Omental fat pad (tissue), 4 donors: ENCODE data around the gene AFG1L. TPM values are rescaled to one million over a fixed set of nuclear protein-coding genes. Genes with fewer than 3 reads are reported as not detected.

Experiments used
- ATAC-seq: fragments of 150-250 bp; one replicate; pipeline ENCODE4 v1.9.1; 2016; ENCODE audit warnings: mild to moderate bottlenecking, moderate library complexity; ENCODE audit not compliant: low FRiP score
- DNase-seq: peaks from one replicate; pipeline ENCODE4 v3.0.0-alpha.2; 2019; ENCODE audit warnings: low spot score
- total RNA-seq, 4 donors: library from RNA; depleted of rRNA; stranded (reverse); fragments of >200 nt; gene quantifications; one replicate each; pipeline ENCODE4 v1.1.0, GENCODE V29; 2016
- TF ChIP-seq, protein P1 (sequence below), 3 donors: fragments of 450-650 bp; IDR thresholded peaks; one replicate each; pipeline ENCODE4 v1.5.1; 2016 to 2017; ENCODE audit warnings: antibody characterized with exemption in 3 of 3, mild to moderate bottlenecking in 3 of 3, moderate library complexity in 2 of 3

The AFG1L gene
- total RNA-seq, 4 donors from 2014 or later: 1.8 to 4.3 (median 2.6) TPM

DNA sequence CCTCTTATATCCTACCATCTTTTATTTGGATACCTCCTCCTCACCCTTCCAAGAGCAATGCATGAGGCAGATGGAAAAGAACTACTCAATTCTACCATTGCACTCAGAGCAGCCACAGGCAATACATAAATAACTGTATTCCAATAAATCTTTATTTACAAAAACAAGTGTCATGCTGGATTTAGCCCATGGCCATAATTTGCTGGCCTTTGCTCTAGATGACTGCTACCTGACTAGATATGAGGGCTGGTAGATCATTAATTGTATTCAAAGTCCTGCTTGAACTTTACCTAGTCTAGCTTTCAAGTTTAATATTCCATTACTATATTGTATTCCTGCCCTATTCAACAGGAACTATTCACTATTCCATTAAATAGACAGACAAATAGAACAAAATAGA is 37.1 kb downstream of the AFG1L start:
- DNase-seq (no peak), ATAC-seq (no peak)
- TF ChIP-seq, protein P1, sequence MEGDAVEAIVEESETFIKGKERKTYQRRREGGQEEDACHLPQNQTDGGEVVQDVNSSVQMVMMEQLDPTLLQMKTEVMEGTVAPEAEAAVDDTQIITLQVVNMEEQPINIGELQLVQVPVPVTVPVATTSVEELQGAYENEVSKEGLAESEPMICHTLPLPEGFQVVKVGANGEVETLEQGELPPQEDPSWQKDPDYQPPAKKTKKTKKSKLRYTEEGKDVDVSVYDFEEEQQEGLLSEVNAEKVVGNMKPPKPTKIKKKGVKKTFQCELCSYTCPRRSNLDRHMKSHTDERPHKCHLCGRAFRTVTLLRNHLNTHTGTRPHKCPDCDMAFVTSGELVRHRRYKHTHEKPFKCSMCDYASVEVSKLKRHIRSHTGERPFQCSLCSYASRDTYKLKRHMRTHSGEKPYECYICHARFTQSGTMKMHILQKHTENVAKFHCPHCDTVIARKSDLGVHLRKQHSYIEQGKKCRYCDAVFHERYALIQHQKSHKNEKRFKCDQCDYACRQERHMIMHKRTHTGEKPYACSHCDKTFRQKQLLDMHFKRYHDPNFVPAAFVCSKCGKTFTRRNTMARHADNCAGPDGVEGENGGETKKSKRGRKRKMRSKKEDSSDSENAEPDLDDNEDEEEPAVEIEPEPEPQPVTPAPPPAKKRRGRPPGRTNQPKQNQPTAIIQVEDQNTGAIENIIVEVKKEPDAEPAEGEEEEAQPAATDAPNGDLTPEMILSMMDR (IDR thresholded peaks at IDR 0.05): no peak

DNA sequence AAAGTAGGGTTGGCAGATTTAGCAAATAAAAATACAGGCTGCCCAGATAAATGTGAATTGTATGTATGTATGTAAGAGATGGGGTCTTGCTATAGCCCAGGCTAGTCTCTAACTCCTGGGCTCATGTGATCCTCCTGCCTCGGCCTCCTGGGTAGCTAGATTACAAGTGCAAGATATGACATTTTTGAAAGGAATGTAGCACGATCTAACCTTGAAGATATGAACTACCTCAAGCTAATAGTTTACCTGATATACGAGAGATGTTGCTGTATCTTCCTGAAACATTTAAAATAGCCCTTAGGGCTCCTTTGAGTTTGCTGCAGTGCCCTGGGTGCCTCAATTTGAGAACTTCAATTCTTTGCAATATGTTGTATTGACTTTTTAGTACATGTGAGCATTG is 42.1 kb downstream of the AFG1L start:
- TF ChIP-seq, protein P1 (IDR thresholded peaks at IDR 0.05): no peak
- ATAC-seq (no peak), DNase-seq (no peak)

DNA sequence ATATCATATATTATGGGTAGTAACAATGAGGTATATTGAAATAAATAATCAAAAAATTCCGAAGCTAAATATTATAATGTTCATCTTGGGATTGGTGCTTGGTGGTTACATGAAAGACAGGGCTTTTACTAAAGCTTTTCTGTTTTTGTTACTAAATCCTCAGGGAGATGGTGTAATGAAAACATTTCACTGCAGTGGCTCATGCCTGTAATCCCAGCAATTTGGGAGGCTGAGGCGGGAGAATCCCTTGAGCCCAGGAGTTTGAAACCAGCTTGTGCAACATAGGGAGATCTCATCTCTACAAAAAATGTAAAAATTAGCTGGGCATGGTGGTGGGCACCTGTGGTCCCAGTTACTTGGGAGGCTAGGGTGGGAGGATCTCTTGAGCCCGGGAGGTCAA is 42.9 kb downstream of the AFG1L start:
- DNase-seq (no peak), ATAC-seq (no peak)
- TF ChIP-seq, protein P1 (IDR thresholded peaks at IDR 0.05): no peak

DNA sequence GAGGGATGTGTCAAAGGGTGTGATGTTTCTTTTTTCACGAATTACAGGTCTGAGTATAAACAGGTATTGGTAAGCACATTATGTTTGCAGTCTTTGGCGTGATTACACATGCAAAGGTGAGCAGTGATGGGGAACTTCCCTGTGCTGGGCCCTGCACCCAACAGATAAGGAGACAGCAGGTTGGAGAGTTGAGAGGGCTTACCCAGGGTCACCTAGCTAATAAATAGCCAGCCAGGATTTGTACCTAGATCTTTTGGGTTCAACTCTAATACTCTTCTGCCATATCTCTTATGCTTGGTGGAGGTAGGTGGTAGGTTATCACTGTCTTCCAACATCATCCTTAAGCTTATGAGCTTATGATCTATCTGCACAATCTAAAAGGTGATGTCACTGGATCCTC is 46.5 kb downstream of the AFG1L start:
- DNase-seq: no peak
- ATAC-seq: no peak
- TF ChIP-seq, protein P1 (IDR thresholded peaks at IDR 0.05): no peak

DNA sequence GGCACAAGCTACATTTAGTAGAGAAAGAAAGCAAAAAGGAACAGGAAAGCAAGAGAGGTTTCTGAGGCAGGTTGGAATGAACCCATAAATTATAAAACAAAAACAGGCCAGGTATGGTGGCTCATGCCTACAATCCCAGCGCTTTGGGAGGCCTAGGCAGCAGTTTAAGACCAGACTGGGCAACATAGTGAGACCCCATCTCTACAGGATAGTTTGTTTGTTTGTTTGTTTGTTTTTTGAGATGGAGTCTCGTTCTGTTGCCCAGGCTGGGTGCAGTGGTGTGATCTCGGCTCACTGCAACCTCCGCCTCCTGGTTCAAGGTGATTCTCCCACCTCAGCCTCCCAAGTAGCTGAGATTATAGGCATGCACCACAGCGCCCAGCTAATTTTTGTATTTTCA is 49.0 kb downstream of the AFG1L start:
- TF ChIP-seq, protein P1 (IDR thresholded peaks at IDR 0.05): no peak
- DNase-seq (no peak), ATAC-seq (no peak)

DNA sequence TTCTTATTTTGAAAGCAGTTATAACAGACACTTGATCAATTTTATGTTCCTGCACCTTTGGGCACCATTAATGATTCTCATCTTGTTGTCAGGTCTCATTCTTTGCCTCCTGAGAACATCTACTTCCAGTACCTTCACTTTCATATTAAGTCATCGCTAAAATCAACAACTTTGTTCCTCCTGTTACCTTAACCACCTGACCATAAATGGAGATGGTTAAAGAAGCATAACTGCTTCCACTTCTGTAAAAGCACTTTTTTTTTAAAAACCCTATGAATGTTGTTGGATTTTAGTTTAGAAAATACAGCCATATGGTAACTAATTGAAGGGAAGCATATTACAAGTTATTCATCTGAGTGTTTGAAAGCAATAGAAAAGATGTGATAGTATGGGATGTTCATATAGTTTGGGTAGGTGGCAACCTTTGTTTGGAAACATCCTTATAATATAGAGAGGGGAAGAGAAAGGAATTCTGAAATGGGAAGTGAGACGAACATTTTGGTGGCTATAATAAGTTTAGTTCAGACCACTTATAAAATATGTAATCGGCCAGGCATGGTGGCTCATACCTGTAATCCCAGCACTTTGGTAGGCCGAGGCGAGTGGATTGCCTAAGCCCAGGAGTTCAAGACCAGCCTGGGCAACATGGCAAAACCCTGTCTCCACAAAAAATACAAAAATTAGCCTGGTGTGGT is 53.9 kb downstream of the AFG1L start:
- ATAC-seq: no peak
- TF ChIP-seq, protein P1 (IDR thresholded peaks at IDR 0.05): no peak

DNA sequence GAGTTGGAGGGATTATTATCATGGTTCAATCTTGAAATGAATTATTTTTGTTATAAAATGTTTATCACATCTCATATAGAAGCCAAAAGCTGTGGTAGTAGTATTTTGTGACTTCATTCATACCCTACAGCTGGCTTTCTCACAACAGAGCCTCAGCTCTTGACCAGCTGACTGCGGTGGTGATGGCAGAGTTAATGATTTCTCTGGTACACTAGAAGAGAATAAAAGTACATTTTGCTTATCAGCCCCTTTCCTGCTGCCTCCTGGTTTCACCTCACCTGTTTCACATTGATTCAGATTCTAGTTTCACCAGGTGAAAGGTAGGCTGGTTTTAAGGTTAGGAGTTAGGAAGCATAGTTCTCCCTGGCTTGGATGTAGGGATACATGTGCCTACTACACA is 55.7 kb downstream of the AFG1L start:
- TF ChIP-seq, protein P1 (IDR thresholded peaks at IDR 0.05): no peak
- ATAC-seq (no peak), DNase-seq (no peak)

More for the DNA sequence above, 53.9 kb downstream of the AFG1L start:
- no peak for DNase-seq
